Measurements from ENCODE around the gene IRX6.

Gene IRX6

DNA sequence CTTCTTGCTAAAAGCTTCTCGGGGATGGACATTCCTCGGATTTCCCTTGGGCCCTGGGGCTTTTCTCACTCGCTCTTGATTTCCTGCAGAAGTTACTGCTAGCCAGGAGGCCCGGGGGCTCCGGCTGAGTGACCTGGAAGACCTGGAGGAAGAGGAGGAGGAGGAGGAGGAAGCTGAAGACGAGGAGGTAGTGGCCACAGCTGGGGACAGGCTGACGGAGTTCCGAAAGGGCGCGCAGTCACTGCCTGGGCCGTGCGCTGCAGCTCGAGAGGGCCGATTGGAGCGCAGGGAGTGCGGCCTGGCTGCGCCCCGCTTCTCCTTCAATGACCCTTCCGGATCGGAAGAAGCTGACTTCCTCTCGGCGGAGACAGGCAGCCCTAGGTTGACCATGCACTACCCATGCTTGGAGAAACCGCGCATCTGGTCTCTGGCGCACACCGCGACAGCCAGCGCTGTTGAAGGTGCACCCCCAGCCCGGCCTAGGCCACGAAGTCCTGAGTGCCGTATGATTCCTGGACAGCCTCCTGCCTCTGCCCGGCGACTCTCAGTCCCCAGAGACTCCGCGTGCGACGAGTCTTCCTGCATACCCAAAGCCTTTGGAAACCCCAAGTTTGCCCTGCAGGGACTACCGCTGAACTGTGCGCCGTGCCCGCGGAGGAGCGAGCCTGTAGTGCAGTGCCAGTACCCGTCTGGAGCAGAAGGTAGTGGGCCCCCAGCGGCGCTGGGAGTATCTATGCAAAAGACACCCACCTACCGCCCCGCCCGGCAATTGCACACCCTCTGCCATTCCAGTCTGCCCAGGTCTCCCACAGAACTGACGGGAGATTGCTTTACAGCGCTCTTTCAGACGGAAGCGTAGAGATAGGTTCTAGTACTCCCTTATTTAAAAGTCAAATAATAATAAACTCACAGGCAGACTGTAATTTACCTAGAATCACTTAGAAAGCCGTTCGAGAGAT is 4.9 kb downstream of the IRX6 start:
- Histone ChIP-seq H3K36me3 (no peaks in the 10 kb centered on the region), H3K4me1 (ENCODE audit: control insufficient read depth in 1 of 2, insufficient read depth in 1 of 2, low read depth in 1 of 2, low read length in 1 of 2) (peaks cover 41 to 53% of the 10 kb centered on the region in 2 experiments), H3K9me3 (no peaks in the 10 kb centered on the region), H3K27ac (no peak overlapping the region), H3K4me3 (ENCODE audit: low read depth in 1 of 2, low read length in 1 of 2) (no peak overlapping the region), H3K27me3 (peaks cover 92% of the 10 kb centered on the region)
- TF ChIP-seq, protein P1, sequence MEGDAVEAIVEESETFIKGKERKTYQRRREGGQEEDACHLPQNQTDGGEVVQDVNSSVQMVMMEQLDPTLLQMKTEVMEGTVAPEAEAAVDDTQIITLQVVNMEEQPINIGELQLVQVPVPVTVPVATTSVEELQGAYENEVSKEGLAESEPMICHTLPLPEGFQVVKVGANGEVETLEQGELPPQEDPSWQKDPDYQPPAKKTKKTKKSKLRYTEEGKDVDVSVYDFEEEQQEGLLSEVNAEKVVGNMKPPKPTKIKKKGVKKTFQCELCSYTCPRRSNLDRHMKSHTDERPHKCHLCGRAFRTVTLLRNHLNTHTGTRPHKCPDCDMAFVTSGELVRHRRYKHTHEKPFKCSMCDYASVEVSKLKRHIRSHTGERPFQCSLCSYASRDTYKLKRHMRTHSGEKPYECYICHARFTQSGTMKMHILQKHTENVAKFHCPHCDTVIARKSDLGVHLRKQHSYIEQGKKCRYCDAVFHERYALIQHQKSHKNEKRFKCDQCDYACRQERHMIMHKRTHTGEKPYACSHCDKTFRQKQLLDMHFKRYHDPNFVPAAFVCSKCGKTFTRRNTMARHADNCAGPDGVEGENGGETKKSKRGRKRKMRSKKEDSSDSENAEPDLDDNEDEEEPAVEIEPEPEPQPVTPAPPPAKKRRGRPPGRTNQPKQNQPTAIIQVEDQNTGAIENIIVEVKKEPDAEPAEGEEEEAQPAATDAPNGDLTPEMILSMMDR (IDR thresholded peaks at IDR 0.05): no peak

DNA sequence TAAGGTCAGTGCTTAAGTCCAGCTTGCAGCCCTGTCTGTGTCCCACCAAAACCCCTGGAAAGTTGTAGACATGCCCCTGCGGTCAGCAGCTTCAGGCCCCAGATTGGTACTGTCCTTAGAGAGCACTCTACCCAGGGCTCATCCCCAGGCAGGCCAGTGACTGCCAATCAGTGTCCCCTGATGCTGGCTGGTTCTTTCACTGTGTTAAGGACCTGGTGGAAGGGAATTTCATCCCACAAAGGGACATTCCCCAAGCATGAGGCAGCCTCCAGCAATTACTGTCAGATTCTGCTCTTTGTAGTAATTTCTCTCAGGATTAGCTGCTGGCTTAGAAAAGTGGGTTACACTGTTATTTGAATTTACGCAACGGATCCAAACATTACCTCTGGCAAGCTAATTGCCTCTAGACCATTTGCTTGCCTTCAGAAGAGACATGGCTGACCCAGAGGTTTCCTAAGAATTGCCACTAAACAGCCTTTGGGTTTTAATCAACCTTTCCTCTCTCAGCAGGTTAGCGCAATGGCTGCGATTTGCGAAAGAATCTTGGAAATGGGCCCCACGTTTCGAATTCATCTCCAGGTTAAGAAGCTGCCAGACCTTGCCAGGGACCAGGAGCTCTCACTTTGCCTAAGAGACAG is 5.9 kb downstream of the IRX6 start:
- H3K4me1 ChIP-seq (ENCODE audit: control insufficient read depth in 1 of 2, insufficient read depth in 1 of 2, low read depth in 1 of 2, low read length in 1 of 2): peaks cover 49 to 62% of the 10 kb centered on the region in 2 experiments
- peak overlapping the region; percentile 56 to 62 for H3K4me3 ChIP-seq (ENCODE audit: low read depth in 1 of 2, low read length in 1 of 2)
- H3K27me3 ChIP-seq: peaks cover 82% of the 10 kb centered on the region
- TF ChIP-seq, protein P1 (IDR thresholded peaks at IDR 0.05): no peak
- no peak overlapping the region for H3K27ac ChIP-seq
- H3K36me3 ChIP-seq: no peaks in the 10 kb centered on the region
- H3K9me3 ChIP-seq: no peaks in the 10 kb centered on the region

DNA sequence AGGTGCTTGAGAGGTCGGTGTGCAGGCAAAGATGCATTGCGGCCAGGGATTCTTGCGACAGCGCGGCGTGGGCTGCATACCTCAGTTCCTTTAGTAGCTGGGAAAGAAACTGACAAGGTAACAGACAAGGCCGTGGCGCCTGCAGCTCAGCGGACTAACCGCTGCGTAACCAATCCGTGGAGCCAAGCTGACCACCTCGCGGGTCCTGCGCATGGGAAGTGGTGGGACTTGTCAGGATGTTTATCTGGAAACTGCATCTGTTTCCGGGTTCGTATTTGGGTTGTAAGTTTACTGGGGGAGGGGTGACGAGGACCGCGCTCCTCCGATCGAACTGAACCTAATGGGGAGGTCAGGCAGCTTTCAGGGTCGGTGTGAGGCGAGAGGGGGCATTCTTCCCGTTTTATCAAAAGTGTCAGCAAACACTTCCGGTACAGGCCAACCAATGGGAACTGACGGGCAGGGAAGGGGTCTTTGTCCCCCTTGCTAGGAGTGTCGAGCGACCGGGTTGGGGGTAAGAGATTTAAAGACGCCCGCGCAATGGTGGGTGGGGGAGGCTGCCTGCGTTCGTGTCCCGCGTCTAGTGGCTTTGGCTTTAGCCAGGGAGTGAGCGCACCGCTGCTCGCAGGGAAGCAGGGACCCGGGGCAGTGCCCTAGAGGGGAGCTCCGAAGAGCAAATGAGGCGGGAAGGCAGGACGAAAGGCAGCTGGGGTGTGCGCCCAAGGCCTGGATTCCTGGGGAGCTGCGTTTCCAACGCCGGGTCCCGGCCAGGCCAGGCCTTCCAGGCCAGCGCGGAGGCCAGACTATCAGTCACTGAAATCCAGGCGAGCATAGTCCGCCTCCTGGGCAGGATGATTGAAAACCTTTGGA is 7.0 kb downstream of the IRX6 start:
- peak overlapping the region; percentile 21 for H3K27ac ChIP-seq
- H3K9me3 ChIP-seq: no peaks in the 10 kb centered on the region
- peak overlapping the region; percentile 56 to 62 for H3K4me3 ChIP-seq (ENCODE audit: low read depth in 1 of 2, low read length in 1 of 2)
- TF ChIP-seq, protein P1 (IDR thresholded peaks at IDR 0.05): no peak
- H3K4me1 ChIP-seq (ENCODE audit: control insufficient read depth in 1 of 2, insufficient read depth in 1 of 2, low read depth in 1 of 2, low read length in 1 of 2): peaks cover 49 to 62% of the 10 kb centered on the region in 2 experiments
- no peaks in the 10 kb centered on the region for H3K36me3 ChIP-seq
- peaks cover 71% of the 10 kb centered on the region for H3K27me3 ChIP-seq

DNA sequence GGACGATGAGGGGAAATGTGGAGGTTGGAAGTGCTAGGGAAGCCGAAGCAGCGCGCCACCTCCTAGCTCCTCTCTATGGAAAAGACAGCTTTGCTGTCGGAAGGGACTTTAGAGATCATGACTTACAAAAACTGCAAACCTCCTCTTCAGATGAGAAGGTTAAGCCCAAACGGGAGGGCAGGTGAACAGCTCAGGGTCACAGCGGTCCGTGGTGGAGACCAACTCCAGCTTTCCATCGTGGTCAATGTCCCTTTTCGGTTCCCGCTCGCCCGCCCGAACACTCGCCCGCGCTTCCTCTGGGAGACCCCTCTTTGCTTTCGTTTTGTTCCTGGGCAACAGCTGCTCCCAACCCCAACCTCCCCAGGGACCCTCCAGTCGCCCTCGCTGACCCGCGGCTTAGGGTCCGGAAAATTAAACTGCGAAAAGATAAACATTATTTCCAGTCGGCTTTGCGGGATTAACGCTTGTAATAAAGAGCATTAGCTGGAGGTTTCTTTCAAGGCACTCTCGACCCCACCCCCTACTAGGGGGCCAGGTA is 7.7 kb downstream of the IRX6 start:
- Histone ChIP-seq H3K27me3 (peaks cover 64% of the 10 kb centered on the region), H3K36me3 (no peaks in the 10 kb centered on the region), H3K9me3 (no peaks in the 10 kb centered on the region), H3K4me1 (ENCODE audit: control insufficient read depth in 1 of 2, insufficient read depth in 1 of 2, low read depth in 1 of 2, low read length in 1 of 2) (peaks cover 49 to 62% of the 10 kb centered on the region in 2 experiments), H3K27ac (no peak overlapping the region), H3K4me3 (ENCODE audit: low read depth in 1 of 2, low read length in 1 of 2) (peak overlapping the region; percentile 56 to 62)
- TF ChIP-seq, protein P1 (IDR thresholded peaks at IDR 0.05): no peak

DNA sequence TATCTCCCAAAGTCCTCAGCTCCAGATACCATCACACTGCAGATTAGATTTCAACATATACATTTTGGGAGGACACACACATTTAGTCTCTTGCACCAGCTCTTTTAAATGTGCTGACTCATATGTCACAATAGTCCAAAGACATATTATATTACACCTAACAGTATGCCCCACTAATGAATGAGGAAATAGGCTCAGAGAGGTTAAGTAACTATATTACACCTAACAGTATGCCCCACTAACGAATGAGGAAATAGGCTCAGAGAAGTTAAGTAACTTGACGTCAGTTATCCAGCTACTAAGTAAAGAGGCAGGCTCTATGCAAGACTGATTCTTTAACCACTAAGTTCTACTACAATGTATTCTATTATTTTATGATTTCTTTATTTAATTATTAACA is 9.7 kb downstream of the IRX6 start:
- no peak overlapping the region for H3K4me3 ChIP-seq (ENCODE audit: low read depth in 1 of 2, low read length in 1 of 2)
- TF ChIP-seq, protein P1 (IDR thresholded peaks at IDR 0.05): no peak

More for the DNA sequence above, 9.7 kb downstream of the IRX6 start:
- Histone ChIP-seq H3K9me3 (no peaks in the 10 kb centered on the region), H3K27me3 (peaks cover 60% of the 10 kb centered on the region), H3K27ac (peak overlapping the region; percentile 20), H3K4me1 (ENCODE audit: control insufficient read depth in 1 of 2, insufficient read depth in 1 of 2, low read depth in 1 of 2, low read length in 1 of 2) (peaks cover 47 to 59% of the 10 kb centered on the region in 2 experiments), H3K36me3 (no peaks in the 10 kb centered on the region)

All from neutrophil (primary cell).